Activated CD8-positive, alpha-beta memory T cell treated with anti-CD3 and anti-CD28 coated beads for 24 hours (primary cell): ENCODE data around the gene BCAS3.
"Not testable (repeated sequence)": the region's sequence is repeated elsewhere in the genome, so short reads cannot be mapped to it uniquely, and the experiment has no call there.

ENCODE experiments used
- DNase-seq: peaks from one replicate; pipeline ENCODE4 v3.0.0-alpha.2; 2020

Gene BCAS3

DNA sequence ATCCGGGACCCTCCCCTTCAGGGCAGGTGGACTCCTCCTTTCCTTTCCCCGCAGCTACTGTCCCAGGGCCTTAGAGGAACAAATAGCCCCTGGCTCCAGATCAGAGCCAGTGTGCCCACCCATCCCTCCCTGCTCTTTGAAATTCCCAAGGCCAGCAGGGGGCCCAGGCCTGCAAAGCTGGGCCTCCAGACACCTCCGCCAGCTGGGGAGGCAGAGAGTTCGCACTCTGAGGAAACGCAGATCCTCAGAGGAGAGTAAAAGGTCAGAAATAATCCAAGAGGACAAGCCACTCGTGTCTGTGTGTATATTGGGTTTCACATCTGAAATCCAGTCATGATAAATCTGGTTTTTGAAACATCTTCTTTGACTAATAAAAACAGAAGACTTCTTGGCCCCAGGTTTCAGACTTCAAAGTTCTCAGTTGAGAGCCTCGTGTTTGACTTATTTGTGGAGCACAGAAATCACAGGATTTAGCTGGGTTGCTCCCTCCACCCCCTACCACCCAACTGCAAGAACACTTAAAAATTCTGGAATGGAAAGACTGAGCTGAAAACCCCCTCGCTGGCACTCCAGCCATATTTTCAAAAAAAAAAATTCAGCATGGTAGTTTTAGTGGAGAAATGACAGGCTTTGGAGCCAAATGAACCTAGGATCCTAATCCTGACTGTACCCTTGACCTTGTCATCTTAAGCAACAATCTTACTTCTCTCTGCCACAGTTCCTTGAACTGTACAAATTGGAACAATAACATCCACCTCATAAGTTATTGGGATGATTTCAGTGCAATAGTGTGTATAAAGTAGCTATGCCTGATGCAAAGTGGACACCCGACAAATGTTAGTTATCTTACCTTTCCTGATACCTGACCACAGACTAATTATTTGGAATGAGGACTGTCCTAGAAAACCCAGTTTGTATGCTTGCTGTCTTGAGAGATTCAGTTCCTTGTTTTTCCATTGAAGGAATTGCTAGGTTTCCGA, 677.5 kb downstream of the BCAS3 start:
- no peak for DNase-seq

DNA sequence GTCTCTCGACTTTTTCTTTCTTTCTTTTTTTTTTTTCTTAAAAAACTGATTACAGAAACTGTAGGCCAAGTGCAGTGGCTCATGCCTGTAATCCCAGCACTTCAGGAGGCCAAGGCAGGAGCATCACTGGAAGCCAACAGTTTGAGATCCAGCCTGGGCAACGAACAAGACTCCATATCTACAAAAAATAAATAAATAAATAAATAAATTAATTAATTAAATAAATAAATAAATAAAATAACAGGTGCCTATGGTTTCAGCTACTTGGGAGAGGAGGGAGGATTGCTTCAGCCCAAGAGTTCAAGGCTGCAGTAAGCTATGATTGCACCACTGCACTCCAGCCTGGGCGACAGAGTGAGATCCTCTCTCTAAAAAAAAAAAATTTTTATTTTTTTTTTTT, 679.4 kb downstream of the BCAS3 start:
- not testable (repeated sequence) for DNase-seq

DNA sequence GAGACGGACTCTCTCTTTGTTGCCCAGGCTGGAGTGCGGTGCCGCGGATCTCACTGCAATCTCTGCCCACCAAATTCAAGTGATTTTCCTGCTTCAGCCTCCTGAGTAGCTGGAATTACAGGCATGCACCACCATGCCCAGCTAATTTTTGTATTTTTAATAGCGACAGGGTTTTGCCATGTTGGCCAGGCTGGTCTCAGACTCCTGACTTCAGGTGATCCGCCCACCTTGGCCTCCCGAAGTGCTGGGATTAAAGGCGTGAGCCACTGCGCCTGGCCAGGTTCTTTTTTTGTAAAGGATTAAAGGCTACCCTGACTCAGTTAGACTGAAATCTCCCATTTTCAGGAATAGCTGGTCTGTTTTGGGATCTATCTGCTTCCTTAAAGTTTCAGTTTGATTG, 681.9 kb downstream of the BCAS3 start:
- DNase-seq, result not testable (repeated sequence)

DNA sequence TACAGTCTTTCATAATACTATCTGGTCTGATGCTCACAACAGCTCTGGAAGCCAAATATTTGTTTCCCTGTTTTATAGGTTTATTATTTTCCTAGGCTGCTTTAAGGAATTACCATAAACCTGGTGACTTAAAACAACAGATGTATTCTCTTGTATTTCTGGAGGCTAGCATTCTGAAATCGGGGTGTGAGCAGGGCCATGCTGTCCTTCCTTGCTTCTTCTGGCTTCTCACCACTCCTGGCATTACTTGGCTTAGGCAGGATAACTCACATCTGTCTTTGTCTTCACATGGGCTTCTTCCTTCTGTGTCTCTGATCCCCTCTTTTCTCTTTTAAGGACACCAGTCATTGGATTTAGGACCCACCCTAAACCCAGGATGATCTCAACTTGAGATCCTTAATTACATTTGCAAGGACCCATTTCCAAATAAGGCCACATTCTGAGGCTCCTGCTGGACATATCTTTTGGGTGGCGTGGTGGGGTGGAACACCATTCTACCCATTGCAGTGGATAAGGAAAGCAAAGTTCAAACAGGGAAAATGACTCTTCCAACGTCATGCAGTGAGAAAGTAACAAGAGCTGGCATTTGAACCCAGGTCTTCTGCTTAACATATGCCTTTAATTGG, 682.8 kb downstream of the BCAS3 start:
- no peak for DNase-seq

DNA sequence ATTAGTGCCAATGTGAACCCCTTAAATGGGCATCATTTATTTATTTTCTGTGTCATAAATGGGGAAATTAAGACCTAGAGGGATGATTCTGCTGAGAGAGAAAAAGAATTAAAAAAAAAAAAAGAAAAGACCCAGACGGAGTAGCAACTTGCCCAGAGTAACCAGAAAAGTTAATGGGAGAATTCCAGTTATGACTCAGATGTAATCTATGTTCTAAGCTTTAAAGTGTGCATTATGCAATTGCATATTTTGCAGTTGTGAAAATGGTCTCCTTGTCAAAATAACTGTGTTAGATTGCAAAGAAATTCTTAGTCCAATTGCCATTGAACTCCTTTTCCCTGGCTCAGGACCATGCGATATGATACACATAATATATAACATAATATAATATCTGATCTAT, 683.4 kb downstream of the BCAS3 start:
- DNase-seq, result no peak

DNA sequence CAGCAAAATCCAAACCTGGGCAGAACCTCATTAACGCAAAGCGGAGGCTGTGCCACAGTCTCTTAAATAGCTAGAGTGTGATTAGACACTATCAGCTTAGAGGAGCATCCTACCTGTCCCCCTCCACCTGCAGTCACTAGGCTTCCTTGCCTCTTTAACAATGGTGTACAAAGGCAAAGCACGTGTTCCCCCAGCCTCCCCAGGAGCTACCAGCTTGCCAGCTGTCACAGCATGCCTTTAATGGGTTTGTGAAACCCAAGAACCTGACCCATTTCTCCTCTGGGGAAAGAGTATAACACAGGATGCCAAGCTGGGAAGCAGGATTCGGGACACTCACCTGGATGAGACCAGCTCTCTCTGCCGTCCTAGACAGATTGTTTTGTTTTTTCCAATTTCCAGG, 684.7 kb downstream of the BCAS3 start:
- no peak for DNase-seq

DNA sequence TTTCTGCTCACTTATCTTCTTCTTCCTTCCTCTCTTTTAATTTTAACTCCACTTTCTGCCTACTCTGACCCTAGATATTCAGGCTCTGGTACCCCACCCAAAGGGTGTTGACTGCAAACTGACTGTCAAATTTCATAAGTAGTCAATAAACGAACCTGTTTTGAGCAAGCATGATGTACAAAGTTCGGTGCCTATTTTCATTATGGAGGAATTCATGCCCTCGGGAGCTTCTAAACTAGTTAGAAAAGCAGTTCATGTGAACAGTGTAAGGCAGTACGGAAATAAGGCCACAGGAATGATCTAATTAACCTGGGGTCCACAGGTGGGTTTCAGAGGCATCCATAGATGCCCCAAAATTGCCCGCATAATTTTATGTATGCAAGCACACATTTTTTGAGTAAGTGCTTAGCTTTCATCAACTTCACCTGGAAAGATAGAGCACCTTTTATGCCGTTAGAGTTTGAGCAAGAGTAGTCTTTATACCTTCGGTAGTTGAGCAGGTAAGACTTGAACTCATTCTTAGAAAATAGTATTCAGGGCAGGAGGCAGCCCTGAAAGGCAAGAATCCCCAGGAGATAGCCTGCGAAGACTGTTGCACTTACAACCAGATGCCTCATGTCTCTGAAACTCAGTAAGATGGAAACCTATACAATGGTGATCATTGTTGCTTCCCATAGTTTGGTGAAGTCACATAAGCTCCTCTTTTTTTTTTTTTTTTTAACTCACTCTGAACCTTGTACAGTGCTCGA, 685.4 kb downstream of the BCAS3 start:
- DNase-seq, result no peak

DNA sequence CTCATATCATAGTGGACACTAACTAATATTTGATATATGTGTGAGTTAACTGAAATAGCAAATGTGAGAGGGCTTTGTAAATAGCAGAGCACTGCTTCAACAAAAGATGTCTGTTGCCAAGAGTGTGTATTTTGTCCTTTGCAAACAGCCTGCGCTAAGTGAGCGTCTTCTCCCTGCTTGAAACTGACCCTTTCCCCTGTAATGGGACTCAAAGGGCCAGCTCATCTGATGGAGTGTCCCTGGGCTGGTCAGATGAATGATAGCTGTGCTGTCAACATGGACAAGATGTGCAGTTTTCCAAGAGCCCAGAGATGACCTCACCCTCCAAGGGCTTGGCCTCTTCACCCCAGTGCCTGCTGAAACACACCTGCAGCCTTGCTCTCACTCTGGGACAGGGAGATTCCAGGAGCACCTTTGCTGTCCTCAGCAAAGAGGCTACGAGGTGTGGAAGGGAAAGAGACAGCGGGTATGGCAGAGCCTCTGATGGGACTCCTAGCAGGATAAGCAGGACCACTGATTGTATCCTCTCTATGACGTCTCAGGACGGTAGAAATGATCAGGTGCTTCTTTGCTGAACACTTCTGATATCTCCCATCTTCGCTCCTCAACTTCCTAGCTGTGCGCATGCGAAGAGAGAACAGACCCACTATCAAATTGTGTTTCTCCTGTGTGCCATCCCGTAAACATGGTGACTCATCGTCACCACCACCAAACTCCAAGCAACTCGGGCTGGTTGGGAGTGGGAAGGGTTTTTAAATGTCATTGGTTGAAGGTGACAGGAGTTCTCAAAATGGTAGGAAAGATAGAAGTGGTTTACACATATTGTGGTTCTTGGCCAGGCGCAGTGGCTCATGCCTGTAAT, 686.2 kb downstream of the BCAS3 start:
- no peak for DNase-seq

DNA sequence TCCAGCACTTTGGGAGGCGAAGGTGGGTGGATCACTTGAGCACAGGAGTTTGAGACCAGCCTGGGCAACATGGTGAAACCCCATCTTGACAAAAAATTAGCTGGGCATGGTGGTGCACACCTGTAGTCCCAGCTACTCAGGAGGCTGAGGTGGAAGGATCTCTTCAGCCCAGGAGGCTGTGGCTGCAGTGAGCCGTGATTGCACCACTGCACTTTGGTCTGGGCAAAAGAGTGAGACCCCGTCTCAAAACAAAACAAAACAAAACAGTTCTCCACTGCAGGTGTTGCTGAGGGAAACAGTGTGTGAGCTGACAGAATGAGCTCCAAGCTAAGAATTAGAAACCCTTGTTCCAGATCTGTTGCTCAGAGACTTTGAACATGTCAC, 686.8 kb downstream of the BCAS3 start:
- DNase-seq, result no peak

DNA sequence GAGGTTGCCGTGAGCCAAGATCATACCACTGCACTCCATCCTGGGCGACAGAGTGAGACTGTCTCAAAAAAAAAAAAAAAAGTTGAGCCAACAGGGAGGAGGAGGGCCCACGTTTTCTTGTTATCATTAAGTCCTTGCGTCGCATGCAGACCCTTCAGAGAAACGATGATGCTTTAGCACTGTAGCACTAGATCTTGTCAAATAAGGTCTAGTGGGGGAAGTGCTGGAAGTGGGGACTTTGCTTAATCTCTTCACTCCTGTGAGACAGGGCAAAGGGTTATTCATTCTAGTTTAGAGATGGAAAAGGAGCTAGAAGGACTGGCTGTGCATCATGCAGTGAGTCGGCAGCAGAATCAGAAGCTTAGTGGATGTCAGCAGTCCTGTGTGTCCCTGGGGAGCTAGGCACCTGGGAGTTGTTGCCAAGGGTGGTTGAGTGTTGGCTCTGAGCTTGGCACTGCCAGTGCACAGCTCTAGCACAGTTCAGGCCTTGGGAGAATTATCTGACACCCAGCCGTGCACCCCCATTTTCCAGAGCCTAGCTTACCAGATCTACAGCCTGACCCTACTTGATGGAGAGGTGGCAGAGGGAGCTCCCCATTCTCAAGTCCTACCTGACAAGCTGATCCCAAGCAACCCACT, 688.5 kb downstream of the BCAS3 start:
- no peak for DNase-seq

DNA sequence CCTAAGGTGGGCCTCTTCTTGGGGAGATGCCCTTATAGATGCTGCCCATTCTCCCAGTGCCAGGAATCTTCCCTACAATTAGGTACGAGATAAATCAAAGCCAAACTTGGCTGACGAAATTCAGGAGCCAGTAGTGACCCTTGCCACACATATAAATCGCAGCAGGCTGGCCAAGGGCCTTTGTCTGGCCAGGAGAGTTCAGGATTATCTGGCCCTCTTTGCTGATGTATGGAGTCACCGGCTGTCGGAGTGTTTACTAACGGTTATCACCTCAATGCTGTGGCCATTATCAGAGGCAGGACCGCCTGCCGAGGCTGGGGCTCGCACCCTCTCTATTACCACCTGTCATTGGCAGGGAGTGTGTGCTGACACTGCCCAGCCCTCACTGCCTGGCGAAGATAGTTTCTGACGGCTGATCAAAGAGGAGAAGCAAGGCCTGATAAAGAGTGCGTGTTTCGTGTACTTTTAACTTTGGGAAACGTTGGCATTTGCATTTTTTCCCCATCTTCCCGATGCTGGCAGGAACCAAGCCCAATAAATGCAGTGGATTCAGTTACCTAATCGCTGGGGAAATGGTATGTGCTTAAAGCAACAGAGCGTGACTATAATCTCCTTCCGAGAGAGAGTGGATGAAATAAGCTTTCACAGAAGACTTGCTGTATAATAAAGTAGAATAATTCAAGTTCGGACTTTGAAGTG, 689.2 kb downstream of the BCAS3 start:
- DNase-seq, result no peak

DNA sequence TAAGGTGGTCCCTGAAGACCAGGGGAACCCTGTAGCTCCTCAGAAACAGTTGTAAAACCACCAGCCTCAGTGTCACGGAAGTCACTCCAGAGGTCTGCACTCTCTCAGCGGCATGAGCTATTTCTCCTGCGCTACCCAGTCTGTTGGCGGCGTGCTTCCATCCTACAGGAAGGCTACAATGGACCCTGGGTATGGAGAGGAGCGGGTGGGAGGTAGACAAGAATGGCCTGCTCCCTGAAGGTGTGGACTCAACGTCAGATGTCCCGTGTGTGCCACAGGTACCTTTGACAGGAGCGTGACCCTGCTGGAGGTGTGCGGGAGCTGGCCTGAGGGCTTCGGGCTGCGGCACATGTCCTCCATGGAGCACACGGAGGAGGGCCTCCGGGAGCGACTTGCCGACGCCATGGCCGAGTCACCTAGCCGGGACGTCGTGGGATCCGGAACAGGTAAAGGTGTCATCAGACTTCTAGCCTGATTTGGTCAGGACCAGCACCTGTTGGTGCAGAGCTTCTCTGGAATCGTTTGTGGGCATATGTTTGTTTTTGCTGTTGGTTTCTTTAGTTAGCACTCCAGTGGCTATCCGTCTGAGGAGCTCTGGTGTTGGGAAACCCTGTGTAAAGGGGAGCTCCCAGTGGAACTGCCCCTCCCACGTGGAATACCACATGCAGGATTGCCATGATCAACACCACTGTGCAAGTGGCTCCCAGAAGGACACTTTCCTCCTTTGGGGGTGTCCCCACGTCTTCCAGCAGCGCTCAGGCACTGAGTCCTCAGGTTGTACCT, 690.6 kb downstream of the BCAS3 start:
- no peak for DNase-seq

DNA sequence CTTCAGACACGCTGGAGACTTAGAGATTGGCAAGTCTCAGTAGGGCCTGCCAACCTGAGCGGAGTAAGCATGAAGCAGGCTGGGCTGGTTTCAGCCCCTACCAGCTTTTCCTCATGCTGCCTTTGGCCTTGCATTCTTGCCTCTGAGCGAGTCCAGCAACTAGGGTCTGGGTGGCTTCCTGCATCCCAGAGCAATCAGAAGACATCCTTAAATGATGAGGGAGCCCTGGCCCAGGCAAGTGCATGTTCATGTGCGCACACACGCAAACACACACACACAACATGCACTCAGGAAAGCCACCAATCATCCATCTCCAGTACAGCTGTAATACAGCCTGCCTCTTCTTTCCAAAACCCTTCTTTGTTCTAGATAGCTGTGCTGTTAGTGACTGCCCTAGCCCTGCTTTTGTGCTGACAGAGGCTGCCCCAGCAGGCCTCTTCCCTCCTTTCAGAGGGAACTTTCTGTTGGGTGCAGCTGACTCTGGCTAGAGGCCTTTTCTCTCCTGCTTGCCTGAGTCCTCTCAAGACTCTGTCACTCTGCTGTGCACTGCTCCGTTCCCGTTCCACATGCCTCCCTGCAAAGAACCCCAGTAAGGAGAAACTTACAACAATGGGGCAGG, 691.3 kb downstream of the BCAS3 start:
- no peak for DNase-seq

DNA sequence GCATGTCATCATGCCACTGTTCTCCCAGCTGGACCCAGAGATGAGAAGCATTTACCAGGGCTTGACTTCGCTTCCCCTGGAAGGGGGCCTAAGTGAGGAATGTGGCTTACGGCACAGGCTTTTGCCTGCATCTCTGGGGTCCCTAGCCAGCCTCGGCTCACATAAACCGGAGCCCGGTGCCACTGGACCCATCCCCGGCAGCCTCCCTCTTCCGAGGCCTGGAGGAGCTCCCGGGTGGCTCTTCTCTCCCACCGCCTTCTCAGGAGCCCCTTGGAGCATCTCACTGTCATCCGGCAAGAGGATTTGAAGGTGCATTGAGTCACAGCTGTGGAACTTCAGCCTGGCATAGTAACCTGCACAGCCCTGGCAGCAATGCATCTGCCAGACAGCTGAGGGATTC, 692.1 kb downstream of the BCAS3 start:
- no peak for DNase-seq

DNA sequence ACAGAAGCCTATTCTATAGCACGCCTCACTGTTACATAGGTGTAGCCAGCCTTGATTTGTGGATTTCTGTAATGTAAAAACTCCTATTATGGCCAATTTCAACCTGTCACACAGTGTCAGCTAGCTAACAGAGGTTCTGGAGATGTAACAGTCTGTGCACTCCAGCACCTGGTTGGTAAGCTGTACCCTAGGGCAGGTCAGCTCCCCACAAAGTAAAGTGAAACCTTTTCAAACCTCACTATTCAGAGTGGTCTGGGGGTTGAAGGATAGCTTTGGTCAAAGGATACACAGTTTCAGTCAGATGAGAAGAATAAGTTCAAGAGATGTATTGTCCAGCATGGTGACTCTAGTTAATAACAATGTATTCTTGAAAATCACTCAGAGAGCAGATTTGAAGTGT, 693.5 kb downstream of the BCAS3 start:
- no peak for DNase-seq

DNA sequence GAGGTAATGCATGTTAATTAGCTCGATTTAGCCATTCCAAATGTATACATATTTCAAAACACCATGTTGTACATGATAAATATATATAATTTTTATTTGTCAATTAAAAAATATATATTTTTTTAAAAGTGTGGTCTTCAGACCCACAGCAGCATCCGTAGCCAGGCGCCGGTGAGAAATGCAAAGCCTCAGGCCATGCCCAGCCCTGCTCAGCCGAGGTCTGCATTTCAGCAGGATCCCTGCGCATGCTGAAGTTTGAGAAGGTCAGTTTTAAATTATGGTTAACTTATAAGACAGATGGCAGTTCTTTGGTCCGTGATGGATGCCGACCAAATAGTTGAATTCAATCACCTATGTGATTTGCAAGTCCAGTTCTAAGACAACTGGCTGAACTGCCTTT, 694.0 kb downstream of the BCAS3 start:
- no peak for DNase-seq

DNA sequence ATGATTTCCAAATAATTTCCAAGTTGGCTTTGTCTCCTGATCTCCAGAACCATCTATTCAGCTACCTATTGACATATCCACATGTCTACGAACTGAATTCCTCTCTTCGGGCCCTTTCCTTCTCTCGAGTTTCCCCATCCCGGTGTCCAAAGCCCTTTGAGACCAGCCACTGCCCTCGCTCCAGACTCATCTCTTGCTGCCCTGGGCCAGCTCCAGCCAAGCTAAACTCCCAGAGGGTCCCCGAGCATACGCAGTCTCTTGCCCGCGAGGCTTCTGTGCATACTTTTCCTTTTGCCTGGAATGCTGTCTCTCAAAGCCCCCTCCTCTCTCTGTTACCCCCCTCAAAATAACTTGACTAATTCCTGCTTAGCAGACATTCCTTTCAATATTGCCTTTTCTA, 694.8 kb downstream of the BCAS3 start:
- no peak for DNase-seq

DNA sequence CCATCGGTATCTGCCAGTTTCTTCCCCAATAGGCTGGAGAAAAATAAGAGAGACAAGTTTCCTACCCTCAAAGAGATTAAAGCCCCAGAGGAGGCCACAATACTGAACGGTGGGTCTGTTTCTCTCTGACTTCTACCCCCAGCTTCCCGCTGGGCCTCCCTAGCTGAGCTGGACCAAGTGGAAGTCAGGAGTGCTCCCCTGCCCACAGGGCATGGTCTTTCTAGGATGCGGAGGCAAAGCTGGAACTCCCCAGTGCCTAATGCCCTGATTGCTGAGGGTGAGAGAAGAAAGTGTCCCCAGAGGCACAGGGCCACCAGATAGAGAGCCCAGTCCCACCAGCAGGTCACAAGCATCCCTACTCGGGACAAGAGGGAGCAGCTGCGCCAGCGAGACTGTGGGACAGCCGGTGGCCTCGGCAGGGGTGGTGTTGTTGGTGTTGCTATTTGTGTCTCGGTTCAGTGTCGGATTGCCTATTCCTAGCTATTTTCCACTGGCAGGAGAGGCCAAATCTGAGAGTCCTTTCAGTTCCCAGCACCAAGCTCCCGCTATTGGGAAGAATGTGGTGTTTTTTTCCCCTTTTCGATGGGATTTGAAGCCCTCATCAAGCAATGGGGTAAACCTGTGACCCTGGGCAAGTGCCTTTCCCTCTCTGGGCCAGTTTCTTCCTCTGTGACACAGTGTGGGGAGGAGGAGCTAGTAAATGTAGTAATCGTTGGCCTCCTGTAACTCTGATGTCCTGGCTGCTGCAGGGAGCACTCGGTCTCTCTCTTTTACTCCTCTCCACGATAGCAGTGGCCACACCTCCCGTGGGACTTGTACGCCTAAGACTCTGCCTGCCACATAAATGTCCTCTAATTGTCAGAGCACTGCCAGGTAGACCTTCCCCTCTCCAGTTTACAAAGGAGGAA, 699.5 kb downstream of the BCAS3 start:
- DNase-seq, result no peak
